GM12878 (cell line): ENCODE measurements around the gene SEMA4C. TPM values are rescaled to one million over a fixed set of nuclear protein-coding genes. Genes with fewer than 3 reads are reported as not detected.

ENCODE experiments used
- ATAC-seq: fragments of 200-7000 bp; cut with Tn5 transposase; 3 replicates; pipeline ENCODE4 v1.9.1; 2020; ENCODE audit warnings: mild to moderate bottlenecking, moderate library complexity
- BruUV-seq: library from RNA; stranded (reverse); fragments of 400-500 nt; replicated peaks from 2 replicates; lab custom pipeline; 2021; lab: Mats Ljungman, UMichigan
- CTCF ChIA-PET: fragments of 300-600 bp; sonication (Branson Sonifier 250); formaldehyde crosslinking; extraction: SDS; loops from one replicate; lab custom pipeline; 2021; ENCODE audit warnings: inconsistent platforms; lab: Yijun Ruan, JAX
- POLR2A ChIA-PET: fragments of 350-600 bp; formaldehyde crosslinking; extraction: SDS; loops from one replicate; lab custom pipeline; 2021; ENCODE audit warnings: inconsistent platforms; lab: Charles Lee
- RAD21 ChIA-PET: fragments of 300-600 bp; sonication (Branson Sonifier 250); formaldehyde crosslinking; loops from one replicate; lab custom pipeline; 2023; ENCODE audit warnings: antibody characterized with exemption; ENCODE audit not compliant: unreplicated experiment; lab: Charles Lee
- SMC1A ChIA-PET: fragments of 300-600 bp; sonication (Branson Sonifier 250); formaldehyde crosslinking; loops from one replicate; lab custom pipeline; 2023; ENCODE audit not compliant: unreplicated experiment, uncharacterized antibody; lab: Charles Lee
- DNase-seq: peaks from one replicate; pipeline ENCODE4 v3.0.0-alpha.2; 2011; ENCODE audit warnings: low read depth, low spot score
- FAIRE-seq: peaks from 3 replicates; lab custom pipeline; 2011; peaks lifted over from hg19 to GRCh38; lab: Jason Lieb, UNC
- H2AFZ ChIP-seq: 2 replicates; pipeline ENCODE4 v1.6.0; 2011; ENCODE audit warnings: low read depth, low read length, control low read depth; ENCODE audit not compliant: control insufficient read depth
- H3K27ac ChIP-seq: 2 replicates; pipeline ENCODE4 v1.5.1; 2011; ENCODE audit warnings: control low read depth; ENCODE audit not compliant: control insufficient read depth, insufficient read depth
- H3K27me3 ChIP-seq, 2 experiments: replicated peaks in 1 of 2; 2 replicates each; pipeline versions ENCODE4 v1.6.0 to v1.6.1; 2011; ENCODE audit warnings: low read length in 1 of 2; ENCODE audit not compliant: control insufficient read depth in 2 of 2, insufficient read depth in 2 of 2
- H3K36me3 ChIP-seq, 2 experiments: 2 replicates each; pipeline ENCODE4 v1.5.1; 2011; ENCODE audit warnings: low read length in 1 of 2; ENCODE audit not compliant: control insufficient read depth in 2 of 2, insufficient read depth in 2 of 2
- H3K4me1 ChIP-seq: 2 replicates; pipeline ENCODE4 v1.6.1; 2011; ENCODE audit warnings: mild to moderate bottlenecking, low read length, moderate library complexity, mixed read lengths; ENCODE audit not compliant: control insufficient read depth, insufficient read depth
- H3K4me2 ChIP-seq: 2 replicates; pipeline ENCODE4 v1.6.0; 2011; ENCODE audit warnings: control low read depth; ENCODE audit not compliant: control insufficient read depth, insufficient read depth
- H3K4me3 ChIP-seq: fragments of 200-600 bp; sonication (generic); 2 replicates; pipeline ENCODE4 v1.5.1; 2016
- H3K79me2 ChIP-seq: 2 replicates; pipeline ENCODE4 v1.6.0; 2011; ENCODE audit warnings: low read length; ENCODE audit not compliant: control insufficient read depth, insufficient read depth
- H3K9ac ChIP-seq: 2 replicates; pipeline ENCODE4 v1.8.0; 2011; ENCODE audit warnings: low read length, control low read depth, mixed read lengths; ENCODE audit not compliant: control insufficient read depth, insufficient read depth
- H3K9me3 ChIP-seq: replicated peaks from 3 replicates; pipeline ENCODE4 v1.5.1; 2011; ENCODE audit warnings: mild to moderate bottlenecking, low read length; ENCODE audit not compliant: control insufficient read depth, insufficient read depth
- H4K20me1 ChIP-seq: 2 replicates; pipeline ENCODE4 v1.6.0; 2011; ENCODE audit not compliant: control insufficient read depth, insufficient read depth
- BHLHE40 ChIP-seq, 2 experiments: fragments of 450-650 bp in 1 of 2; IDR thresholded peaks; 2 replicates each; pipeline ENCODE4 v1.6.1; 2011 to 2017; ENCODE audit warnings: low read depth in 2 of 2, borderline replicate concordance in 1 of 2, improper control_type of control experiment in 1 of 2, low read length in 1 of 2, mild to moderate bottlenecking in 1 of 2
- CREM ChIP-seq: IDR thresholded peaks from 2 replicates; pipeline ENCODE4 v1.6.1; 2014; ENCODE audit warnings: antibody characterized with exemption, low read depth
- IRF4 ChIP-seq: IDR thresholded peaks from 2 replicates; pipeline ENCODE4 v1.6.1; 2011; ENCODE audit warnings: low read depth, low read length
- NR2C2 ChIP-seq: IDR thresholded peaks from 2 replicates; pipeline ENCODE4 v1.6.1; 2011; ENCODE audit warnings: borderline replicate concordance, low read depth; ENCODE audit not compliant: control insufficient read depth, insufficient read length
- NRF1 ChIP-seq: conservative IDR thresholded peaks from 2 replicates; pipeline ENCODE4 v1.6.1; 2011; ENCODE audit warnings: mild to moderate bottlenecking, low read depth, low read length, improper control_type of control experiment
- RCOR1 ChIP-seq: conservative IDR thresholded peaks from 2 replicates; pipeline ENCODE4 v1.6.1; 2012; ENCODE audit warnings: low read depth, low read length, improper control_type of control experiment
- STAT1 ChIP-seq: fragments of 450-650 bp; conservative IDR thresholded peaks from 2 replicates; pipeline ENCODE4 v1.6.1; 2014; ENCODE audit warnings: antibody characterized with exemption, mild to moderate bottlenecking
- WGBS: methylation state at CpG from one replicate; pipeline ENCODE4 v1.1.6; 2016; ENCODE audit warnings: low lambda C conversion rate; ENCODE audit not compliant: insufficient replicate concordance, insufficient coverage; ENCODE audit errors: missing lambda C conversion rate; 5-methylcytosine and 5-hydroxymethylcytosine counted together
- in situ Hi-C: fragments of 300-500 bp; cut with MboI; formaldehyde crosslinking; loops from 9 replicates; pipeline ENCODE4 v1.14.3; 2018; ENCODE audit warnings: mixed read lengths
- intact Hi-C: fragments of 100-400 bp; cut with micrococcal nuclease; formaldehyde crosslinking; loops from one replicate; pipeline ENCODE4 v1.14.2; 2022; ENCODE audit not compliant: unreplicated experiment
- polyA plus RNA-seq, 11 experiments: library from polyadenylated mRNA; depleted of rRNA in 4 of 11; unstranded in 6 of 11; stranded (reverse) in 5 of 11; fragments of >200 nt; fragmentation: Nextera tagmentation in 4 of 11; fragmentation: Illumina TruSeq in 1 of 11; extraction: Ambion mirVana in 4 of 11; extraction: Trizol in 1 of 11; gene quantifications; 1 replicate in 1 of 11; 2 replicates in 10 of 11; pipeline versions ENCODE4 v1.2.1 to v1.2.3, GENCODE V29; 2011 to 2016; ENCODE audit warnings: inconsistent platforms in 2 of 11, missing spikeins in 2 of 11, low read depth in 1 of 11
- total RNA-seq, 4 experiments: library from RNA; depleted of rRNA in 3 of 4; stranded (reverse); fragments of >200 nt in 3 of 4; fragmentation: Illumina TruSeq in 1 of 4; extraction: Trizol in 1 of 4; gene quantifications; 2 replicates each; pipeline versions ENCODE4 v1.2.1 to v1.2.3, GENCODE V29; 2013 to 2021

Gene SEMA4C
- total and polyA plus RNA-seq, 10 of the 15 experiments (the other 5 are each of a cell fraction or from before 2014, with no cell fraction given) = 0.06 to 21.6 (median 6.8) TPM

DNA sequence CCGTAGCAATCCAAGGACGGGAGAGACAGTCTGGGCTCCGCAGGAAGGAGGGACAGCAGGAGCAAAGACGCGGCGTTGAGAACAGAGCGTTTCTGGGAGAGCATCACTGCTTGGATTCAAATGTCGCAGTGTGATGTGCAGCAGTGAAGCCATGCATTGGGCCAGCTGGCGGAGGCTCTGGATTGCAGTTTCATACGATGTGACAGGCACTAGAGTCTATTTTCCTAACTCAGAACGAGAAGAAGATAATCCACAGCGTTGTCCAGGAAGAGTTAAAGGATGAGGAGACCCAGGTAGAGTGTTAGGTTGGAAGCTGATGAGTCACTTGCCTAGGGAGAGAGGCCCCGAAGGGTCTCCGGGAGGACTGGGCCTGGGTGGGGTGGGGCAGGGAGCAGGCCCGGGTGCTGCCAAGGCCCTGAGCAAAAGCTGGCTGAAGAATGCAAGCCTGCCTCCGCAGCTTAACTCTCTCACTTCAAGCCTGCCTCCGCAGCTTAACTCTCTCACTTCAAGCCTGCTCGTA is 17.7 kb upstream of the SEMA4C start (continued):
- no peak for TF ChIP-seq NR2C2
- no peak for TF ChIP-seq STAT1
- no peak for TF ChIP-seq IRF4

DNA sequence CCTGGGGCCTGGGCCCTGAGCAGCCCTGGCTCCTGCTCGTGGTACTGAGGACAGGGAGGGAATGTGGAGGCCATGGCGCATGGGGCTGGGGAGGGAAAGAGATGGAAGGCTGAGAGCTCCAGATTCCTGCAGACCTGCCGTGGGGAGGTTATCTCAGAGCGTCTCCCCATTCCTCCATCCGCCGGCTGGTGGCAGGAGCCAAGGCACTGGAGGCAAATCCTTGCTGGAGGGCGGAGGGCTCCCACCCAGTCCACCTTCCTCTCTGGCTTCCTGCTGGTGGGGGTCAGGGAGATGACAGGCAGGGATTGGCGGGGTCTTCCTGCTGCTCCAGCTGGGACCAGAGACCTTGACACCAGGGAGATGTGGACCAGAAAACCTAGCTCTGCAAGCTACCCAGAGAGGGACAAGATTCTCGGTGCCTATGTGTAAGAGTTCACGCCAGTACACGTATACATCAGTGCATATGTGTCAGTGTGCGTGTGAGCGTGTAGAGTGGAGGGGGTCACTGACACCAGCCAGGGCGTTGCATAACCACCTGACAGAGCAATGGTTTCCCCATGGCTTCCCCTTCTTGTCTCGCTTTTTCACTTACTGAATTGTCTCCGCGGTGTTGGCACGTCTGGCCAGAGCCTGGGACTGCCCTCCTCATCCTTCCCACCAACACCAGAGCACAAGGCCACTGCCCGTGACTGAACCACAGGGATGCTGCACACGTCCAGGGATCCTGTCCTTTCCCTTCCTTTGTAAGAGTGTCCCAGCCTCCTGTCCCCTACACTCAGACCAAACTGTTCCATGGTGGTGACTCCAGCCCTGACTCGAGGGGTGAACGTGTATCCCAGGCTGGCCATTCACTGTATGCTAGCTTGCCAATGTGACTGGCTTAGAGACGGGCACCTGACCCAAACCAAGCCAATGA is 15.8 kb upstream of the SEMA4C start:
- CTCF ChIA-PET = interaction anchor here (0.7 to 1.6 kb wide), 2 partner anchors 226 to 395 kb away, joined by 3 to 5 read pairs; no protein-coding TSS in a partner anchor
- RAD21 ChIA-PET = interaction anchor here (1.6 kb wide), 1 partner anchor 8 kb away, joined by 5 read pairs; no protein-coding TSS in a partner anchor
- no peak for ATAC-seq
- no peak overlapping the region for H3K4me3 ChIP-seq
- no peak overlapping the region for H2AFZ ChIP-seq
- no peak overlapping the region for H3K9ac ChIP-seq
- no peaks in the 10 kb centered on the region for H3K79me2 ChIP-seq
- no peak for TF ChIP-seq NRF1
- TF ChIP-seq BHLHE40 (IDR thresholded peaks at IDR 0.05; ENCODE audit: borderline replicate concordance in 1 of 2, low read depth in 2 of 2, low read length in 1 of 2) = no peak
- no peak for TF ChIP-seq RCOR1
- TF ChIP-seq CREM = no peak
- TF ChIP-seq, all 136 proteins: peak for 0
- no peaks in the 10 kb centered on the region for H4K20me1 ChIP-seq
- no peaks in the 10 kb centered on the region for H3K9me3 ChIP-seq
- no peak overlapping the region for H3K4me2 ChIP-seq
- in situ Hi-C loops (no loop called here), intact Hi-C loops (no loop called here)
- FAIRE-seq = no peak
- H3K36me3 ChIP-seq = no peaks in the 10 kb centered on the region
- no peaks in the 10 kb centered on the region for H3K27me3 ChIP-seq
- no peak overlapping the region for H3K27ac ChIP-seq
- POLR2A ChIA-PET = no interaction called here
- no peak for DNase-seq
- SMC1A ChIA-PET = interaction anchor here (0.6 to 1.7 kb wide), 3 partner anchors 9 to 1219 kb away, joined by 3 to 4 read pairs (median 4); no protein-coding TSS in a partner anchor
- BruUV-seq = no TSS peak
- H3K4me1 ChIP-seq = no peaks in the 10 kb centered on the region; the same call in 1 of the 2 replicates
- 44% methylated on average over 23 of the region's 23 CpGs for WGBS
